ENCODE results near the gene NSD2.
"Not testable (repeated sequence)": the region's sequence is repeated elsewhere in the genome, so short reads cannot be mapped to it uniquely, and the experiment has no call there.

The NSD2 gene

GRCh38 chr4:2009651-2010233, 138.5 kb downstream of the NSD2 start:
- DNase-seq = peak; percentile 51

GRCh38 chr4:2011583-2011982, 140.4 kb downstream of the NSD2 start:
- DNase-seq = no peak

- DNase-seq = no peak
Observed at GRCh38 chr4:2015008-2015407, 143.8 kb downstream of the NSD2 start.

GRCh38 chr4:2021358-2022018, 150.3 kb downstream of the NSD2 start:
- DNase-seq = not testable (repeated sequence)

- no peak for DNase-seq
Observed at GRCh38 chr4:2024683-2025082, 153.5 kb downstream of the NSD2 start.

- no peak for DNase-seq
Observed at GRCh38 chr4:2025817-2026216, 154.6 kb downstream of the NSD2 start.

GRCh38 chr4:2027120-2027519, 155.9 kb downstream of the NSD2 start:
- DNase-seq = not testable (repeated sequence)

- not testable (repeated sequence) for DNase-seq
Observed at GRCh38 chr4:2031161-2031560, 160.0 kb downstream of the NSD2 start.

Data from activated naive CD4-positive, alpha-beta T cell treated with anti-CD3 and anti-CD28 coated beads, Interleukin-2, amount 50 U/mL, for 16 hours (primary cell).